ENCODE measurements around the gene EFTUD2.

DNA sequence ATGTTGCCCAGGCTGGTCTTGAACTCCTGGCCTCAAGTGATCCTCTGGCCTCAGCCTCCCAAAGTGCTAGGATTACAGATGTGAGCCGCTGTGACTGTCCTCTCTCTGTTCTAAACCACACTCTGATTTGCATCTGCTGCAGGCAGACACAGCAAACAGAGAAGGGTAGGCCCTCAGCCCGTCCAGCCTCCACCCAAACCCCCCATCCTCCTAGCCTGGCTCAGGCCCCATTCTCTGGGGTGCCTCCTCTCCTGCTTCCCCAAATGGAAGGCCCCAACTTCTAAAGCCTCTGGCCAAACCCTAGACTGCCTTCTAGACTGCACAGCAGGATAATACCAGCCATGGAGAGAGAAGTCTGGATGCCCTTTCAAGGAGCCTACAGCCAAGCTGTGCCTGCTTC lies 20.2 kb upstream of the EFTUD2 start:
- TF ChIP-seq, protein P1, sequence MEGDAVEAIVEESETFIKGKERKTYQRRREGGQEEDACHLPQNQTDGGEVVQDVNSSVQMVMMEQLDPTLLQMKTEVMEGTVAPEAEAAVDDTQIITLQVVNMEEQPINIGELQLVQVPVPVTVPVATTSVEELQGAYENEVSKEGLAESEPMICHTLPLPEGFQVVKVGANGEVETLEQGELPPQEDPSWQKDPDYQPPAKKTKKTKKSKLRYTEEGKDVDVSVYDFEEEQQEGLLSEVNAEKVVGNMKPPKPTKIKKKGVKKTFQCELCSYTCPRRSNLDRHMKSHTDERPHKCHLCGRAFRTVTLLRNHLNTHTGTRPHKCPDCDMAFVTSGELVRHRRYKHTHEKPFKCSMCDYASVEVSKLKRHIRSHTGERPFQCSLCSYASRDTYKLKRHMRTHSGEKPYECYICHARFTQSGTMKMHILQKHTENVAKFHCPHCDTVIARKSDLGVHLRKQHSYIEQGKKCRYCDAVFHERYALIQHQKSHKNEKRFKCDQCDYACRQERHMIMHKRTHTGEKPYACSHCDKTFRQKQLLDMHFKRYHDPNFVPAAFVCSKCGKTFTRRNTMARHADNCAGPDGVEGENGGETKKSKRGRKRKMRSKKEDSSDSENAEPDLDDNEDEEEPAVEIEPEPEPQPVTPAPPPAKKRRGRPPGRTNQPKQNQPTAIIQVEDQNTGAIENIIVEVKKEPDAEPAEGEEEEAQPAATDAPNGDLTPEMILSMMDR (IDR thresholded peaks at IDR 0.05 in 8 of 11, conservative IDR thresholded peaks at IDR 0.05 in 3 of 11) = no peak
- no peak for TF ChIP-seq POLR2AphosphoS5 (IDR thresholded peaks at IDR 0.05)
